K562 (cell line): ENCODE results near the gene RPP14.
"Not testable (repeated sequence)": the region's sequence is repeated elsewhere in the genome, so short reads cannot be mapped to it uniquely, and the experiment has no call there.

Experiments
- CREB1 ChIP-seq, 2 experiments: sonication (generic) in 1 of 2; formaldehyde crosslinking in 1 of 2; IDR thresholded peaks; 2 replicates each; pipeline versions ENCODE4 v1.6.1 to v1.8.0; 2012 to 2022; ENCODE audit warnings: inconsistent platforms in 1 of 2, mild to moderate bottlenecking in 1 of 2, missing genetic modification reagents in 1 of 2, moderate library complexity in 1 of 2
- ETS2 ChIP-seq: IDR thresholded peaks from 2 replicates; pipeline ENCODE4 v1.6.1; 2016; ENCODE audit warnings: borderline replicate concordance, missing genetic modification characterization, mild to moderate bottlenecking, moderate library complexity, missing compliant biosample characterization; ENCODE audit not compliant: poor library complexity, severe bottlenecking
- EZH2 ChIP-seq: IDR thresholded peaks from 2 replicates; pipeline ENCODE4 v1.6.1; 2012; ENCODE audit warnings: low read depth, mild to moderate bottlenecking, inconsistent platforms, low read length, borderline replicate concordance
- YY1 ChIP-seq, 3 experiments: IDR thresholded peaks; 2 replicates each; pipeline ENCODE4 v1.6.1; 2011; ENCODE audit warnings: low read length in 2 of 3, mild to moderate bottlenecking in 2 of 3, moderate library complexity in 2 of 3, borderline replicate concordance in 1 of 3, control low read depth in 1 of 3, low read depth in 1 of 3; ENCODE audit not compliant: insufficient read depth in 3 of 3, insufficient replicate concordance in 2 of 3, control insufficient read depth in 1 of 3, insufficient read length in 1 of 3; ENCODE audit errors: extremely low read depth in 1 of 3

- not testable (repeated sequence) for TF ChIP-seq YY1 (IDR thresholded peaks at IDR 0.05; ENCODE audit: borderline replicate concordance in 1 of 3, control insufficient read depth in 1 of 3, extremely low read depth in 1 of 3, insufficient read depth in 3 of 3, insufficient read length in 1 of 3, insufficient replicate concordance in 2 of 3, low read depth in 1 of 3, low read length in 2 of 3); CREB1 (IDR thresholded peaks at IDR 0.05); CREB1 (CRISPR knock-in tag; IDR thresholded peaks at IDR 0.05); EZH2; ETS2 (tag)
Observed at GRCh38 chr3:58339146-58339545, 33.1 kb downstream of the RPP14 start.
